SU-DHL-6 (cell line): ENCODE results near the gene RNF146.

Experiments used
- CTCF ChIP-seq: fragments of 200-600 bp; sonication (generic); IDR thresholded peaks from one replicate; pipeline ENCODE4 v1.5.1; 2017; ENCODE audit warnings: antibody characterized with exemption, mild to moderate bottlenecking, low read length, moderate library complexity; ENCODE audit not compliant: insufficient read depth, poor library complexity, severe bottlenecking
- EZH2phosphoT487 ChIP-seq: fragments of 200-600 bp; sonication (generic), shearing (Covaris generic); conservative IDR thresholded peaks from 2 replicates; pipeline ENCODE4 v1.6.1; 2018; ENCODE audit warnings: mild to moderate bottlenecking, antibody characterized with exemption, low read length, moderate library complexity, mixed read lengths

GRCh38 chr6:127273499-127273898 is 6.8 kb downstream of the RNF146 start:
- TF ChIP-seq CTCF (no peak), EZH2phosphoT487 (no peak)
